Fibroblast of peridontal ligament (primary cell): Measurements from ENCODE around the gene ADAM22.
"Not testable (repeated sequence)": the region's sequence is repeated elsewhere in the genome, so short reads cannot be mapped to it uniquely, and the experiment has no call there.

Experiments used
- DNase-seq: peaks from one replicate; pipeline ENCODE4 v3.0.0-alpha.2; 2010; ENCODE audit errors: extremely low read depth

The ADAM22 gene

DNA sequence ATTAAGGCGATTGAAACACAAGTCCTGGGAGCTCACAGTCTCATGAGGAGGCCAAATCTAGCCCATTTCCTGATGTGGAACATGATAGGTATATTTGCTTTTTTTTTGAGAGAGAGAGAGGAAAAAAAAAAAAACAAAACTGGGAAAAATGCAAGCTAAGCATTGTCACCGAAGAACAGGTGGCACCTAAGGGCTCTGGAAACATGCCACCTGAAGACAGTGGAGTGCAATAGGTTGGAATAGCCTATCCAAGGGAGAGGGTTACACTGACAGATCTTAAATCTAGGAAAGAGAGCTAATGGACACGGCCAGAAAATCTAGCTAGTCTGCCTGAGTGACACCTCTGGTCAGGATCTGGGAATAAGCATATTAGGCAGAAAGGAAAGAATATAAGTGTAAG, 175.6 kb downstream of the ADAM22 start:
- DNase-seq, result no peak

DNA sequence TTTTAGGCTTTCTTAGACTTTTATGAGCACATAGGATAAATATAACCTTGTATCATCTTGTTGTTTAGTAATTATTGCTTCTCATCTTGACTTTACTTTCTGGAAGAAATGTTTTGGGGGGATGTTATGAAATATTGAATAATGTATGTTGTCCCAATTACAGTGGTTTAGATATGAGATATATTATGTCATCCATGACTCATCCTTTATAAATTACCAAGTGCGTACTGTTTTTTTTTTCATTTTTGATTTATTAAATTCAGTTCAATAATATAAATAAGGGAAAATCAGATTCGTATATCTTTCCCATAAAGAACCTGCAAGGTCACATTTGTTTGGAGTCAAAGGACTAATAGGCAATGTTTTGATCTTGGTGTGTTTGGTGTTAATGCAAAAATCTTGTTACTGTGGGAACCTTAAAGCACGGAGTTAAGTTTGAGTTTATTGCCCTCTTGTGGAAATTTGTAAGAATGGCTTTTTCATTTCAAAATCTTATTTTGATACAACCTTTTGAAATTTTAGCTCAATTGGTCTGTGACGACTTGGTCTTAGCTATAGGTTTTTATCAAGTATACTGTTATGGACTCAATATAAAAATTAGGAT, 177.2 kb downstream of the ADAM22 start:
- peak; percentile 71 for DNase-seq

DNA sequence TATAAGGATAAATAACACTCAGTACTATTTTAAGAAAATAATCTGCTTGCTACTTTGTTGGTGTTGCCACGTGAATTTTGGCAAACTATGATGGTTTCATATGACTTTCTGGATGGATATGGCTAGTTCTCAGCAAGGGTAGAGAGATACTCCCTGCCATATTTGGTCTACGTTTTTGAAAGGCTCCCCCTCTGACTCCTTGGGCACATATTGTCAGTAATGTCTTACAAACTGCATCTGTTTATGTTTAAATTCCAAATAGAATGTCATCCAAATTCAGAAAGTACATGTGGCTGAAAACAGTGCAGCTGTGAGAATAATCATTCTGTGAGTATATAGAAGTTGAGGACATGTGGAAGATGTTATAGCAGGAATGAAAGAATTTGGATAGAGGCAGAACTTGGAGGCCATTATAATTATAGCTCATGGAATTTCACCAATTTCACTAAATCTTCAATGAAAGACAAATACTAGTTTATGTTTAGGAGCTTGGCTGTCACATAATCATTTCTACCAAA, 178.0 kb downstream of the ADAM22 start:
- peak; percentile 46 for DNase-seq

DNA sequence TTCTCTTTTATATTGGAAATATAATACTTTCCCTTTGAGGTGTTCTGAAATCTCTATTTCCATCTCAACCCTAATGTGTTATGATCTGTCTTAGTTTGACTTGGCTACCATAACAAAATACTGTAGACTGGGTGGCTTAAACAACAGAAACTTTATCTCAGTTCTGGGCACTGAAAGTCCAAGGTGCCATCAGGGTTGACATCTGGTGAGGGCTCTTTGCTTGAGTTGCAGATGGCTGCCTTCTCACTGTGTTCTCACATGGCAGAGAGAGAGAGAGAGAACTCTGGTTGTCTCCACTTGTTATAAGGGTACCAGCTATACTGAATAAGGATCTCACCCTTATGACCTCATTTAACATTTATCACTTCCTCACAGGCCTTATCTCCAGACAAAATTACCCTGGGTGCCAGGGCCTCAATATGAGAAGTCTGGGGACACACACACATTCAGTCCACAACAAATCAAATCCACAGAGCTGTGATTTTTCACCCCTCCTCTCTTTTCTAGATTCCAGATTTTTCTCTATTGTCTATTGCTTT, 181.3 kb downstream of the ADAM22 start:
- no peak for DNase-seq

DNA sequence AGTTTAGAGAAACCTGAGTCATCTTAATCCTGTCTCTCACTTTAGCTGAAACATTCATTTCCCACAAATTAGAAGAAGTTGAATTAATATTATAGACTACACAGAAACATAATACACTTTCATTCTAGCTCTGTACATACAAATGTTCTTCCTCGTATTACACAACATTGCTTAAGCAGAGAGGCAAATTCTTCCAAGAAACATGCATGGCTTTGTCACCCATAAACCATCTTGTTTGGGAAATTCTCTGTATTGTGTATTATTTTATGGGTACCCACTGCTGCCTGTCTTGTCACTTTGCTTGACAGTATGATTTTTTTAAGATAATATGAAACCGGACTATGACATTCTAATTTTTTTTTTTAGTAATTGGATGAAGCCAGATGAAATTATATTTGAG, 181.8 kb downstream of the ADAM22 start:
- DNase-seq, result peak; percentile 2

DNA sequence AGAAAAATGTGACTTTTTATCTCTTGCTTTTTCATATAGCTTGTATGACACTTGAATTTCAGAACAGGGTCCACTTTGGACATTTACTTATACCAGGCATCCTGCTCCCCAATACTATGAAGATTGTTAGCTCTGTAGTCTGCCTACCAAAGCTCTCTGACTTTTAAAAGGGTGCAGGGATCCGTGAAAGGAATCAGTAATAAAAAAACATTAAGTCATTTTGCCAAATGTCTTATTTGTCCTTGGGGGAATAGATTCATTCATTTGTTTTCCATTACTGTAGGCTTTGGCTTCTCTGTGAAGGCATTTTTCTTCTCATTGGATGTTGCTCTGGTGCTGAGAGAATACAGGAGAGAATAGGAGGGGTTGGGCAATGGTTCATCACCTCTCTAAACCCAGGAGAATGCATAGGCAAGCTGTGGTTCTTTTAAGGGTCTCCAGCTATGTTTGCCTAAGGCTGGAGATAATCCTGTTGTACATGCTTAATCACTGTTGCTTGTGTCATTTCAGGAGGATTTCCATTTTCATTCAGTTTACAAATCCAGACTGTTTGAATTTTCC, 182.3 kb downstream of the ADAM22 start:
- no peak for DNase-seq

DNA sequence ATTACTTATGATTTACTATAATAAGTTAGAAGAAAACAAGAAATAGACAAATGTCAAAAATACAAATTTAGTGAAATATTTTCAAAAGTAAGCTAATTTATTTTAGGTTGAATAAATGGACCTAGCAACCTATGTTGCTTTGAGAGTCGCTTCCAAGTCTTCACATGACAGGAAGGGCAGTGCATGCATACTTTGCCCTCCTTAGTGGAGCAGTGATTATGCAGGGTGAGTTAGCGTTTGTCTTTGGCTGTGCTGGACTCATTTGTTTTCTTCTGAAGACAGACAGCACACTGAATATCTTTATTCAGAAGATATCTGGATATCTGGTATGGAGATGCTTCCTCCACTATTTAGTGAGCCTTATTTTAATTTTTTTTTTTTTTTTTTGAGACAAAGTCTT, 183.3 kb downstream of the ADAM22 start:
- DNase-seq, result no peak

DNA sequence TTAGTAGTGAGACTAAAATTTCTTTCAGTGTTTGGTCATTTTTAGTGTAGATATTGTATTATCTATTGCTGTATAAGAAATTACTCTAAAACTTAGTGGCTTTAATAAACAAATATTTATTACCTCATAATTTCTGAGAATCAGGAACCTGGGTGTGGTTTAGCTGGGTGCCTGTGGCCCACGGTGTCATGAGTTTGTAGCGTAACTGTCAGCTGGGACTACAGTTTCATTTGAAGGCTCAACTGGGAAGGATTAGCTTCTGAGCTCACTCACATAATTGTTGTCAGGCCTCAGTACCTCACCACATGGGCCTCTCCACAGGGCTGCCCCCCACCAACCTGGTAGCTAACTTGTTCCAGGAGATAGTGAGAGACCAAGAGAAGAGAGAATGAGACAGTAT, 187.3 kb downstream of the ADAM22 start:
- no peak for DNase-seq

DNA sequence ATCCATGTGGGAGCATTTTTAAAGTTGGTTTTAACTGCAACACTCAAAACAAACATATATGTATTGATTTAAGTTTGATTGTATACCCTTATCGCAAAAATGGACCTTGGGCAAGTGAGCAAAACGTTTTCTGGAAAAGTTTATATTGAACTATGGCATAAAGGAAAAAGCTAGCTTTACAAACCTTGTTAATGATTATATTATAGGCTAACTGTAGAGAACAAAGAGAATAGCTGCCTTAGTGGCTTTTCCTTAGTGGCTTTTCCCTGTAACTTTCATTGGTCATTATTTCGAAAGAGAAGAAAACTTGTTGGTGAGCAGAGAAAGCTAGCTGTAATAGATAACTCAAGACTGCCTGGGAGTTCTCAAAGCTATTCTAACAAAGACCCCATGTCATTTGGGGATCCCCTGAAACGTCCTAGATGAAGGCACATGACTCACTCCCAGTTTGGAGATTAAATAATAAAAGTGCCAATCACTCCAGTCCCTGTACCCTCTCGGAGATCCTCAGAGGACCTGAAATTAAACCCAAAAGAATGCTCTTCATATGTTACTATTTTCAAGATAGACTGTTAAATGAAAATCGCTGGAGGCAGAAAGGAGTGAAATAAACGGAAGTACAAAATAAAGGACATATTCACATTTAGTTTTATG, 193.7 kb downstream of the ADAM22 start:
- no peak for DNase-seq

DNA sequence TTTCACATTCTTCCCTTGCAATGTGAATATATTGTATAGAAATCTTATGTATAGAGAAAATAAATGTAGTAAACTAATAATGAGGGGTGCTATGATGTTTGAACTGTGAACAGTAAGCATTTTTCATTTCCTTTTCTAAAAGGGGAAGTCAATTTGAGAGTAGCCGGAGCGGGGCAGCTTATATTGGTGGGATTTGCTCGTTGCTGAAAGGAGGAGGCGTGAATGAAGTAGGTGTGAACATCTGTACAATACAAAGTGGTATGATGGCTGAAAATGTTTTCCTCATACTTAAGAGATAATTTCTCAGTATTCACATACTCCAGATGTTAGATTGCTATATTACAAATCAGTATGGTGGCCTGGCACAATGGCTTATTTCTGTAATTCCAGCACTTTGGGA, 198.7 kb downstream of the ADAM22 start:
- DNase-seq, result no peak

DNA sequence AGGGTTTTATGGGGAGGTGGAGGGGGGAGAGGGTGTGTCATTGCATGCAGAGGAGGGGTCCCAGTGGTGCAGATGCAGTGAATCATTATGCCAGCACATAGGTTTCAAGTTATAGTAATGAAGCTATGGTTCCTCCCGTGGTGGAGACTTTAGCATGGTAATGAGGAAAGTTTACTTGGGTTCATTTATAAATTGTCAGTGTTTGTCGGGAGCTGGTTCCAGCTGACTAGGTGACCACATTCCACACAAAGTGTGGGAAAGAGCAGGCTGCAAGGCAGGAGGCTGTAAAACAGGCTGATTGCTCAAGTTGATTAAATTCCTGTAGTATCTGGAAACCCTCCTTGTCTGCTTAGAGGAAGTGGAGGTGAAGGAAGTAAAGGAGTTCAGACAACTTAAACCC, 206.9 kb downstream of the ADAM22 start:
- no peak for DNase-seq

DNA sequence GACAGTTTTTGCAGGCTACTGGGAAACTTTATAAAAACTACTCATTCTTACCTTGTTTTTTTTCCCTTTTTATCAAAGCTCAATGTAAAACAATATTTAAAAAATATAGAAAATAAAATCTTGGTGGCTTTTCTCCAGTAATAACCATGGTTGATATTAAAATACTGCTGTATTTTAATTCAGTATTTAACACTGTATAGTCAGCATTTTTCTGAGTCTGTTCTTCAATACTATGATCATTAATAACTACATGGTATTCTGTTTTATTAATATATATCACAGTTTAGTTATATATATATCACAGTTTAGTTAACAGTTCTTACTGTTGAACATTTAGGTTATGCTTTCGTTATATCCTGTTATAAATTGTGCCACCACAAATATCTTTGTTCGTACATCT, 207.4 kb downstream of the ADAM22 start:
- no peak for DNase-seq

DNA sequence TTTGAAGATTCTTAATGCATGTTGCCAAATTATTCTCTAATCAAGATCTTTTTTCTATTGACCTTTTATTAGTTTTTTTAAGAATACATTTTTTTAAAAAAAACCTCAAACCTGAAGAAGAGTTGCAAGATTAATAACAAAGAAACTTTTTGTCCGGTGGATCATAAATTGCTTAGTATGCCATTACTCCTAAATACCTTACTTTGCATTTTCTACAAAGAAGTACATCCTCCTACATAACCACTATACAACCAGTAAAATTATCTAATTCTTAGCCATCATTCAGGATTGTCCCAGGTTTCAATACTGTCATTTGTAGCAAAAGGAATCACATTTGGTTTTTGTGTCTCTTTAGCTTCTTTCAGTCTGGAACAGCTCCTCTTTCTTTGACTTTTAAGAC, 207.9 kb downstream of the ADAM22 start:
- DNase-seq, result no peak

DNA sequence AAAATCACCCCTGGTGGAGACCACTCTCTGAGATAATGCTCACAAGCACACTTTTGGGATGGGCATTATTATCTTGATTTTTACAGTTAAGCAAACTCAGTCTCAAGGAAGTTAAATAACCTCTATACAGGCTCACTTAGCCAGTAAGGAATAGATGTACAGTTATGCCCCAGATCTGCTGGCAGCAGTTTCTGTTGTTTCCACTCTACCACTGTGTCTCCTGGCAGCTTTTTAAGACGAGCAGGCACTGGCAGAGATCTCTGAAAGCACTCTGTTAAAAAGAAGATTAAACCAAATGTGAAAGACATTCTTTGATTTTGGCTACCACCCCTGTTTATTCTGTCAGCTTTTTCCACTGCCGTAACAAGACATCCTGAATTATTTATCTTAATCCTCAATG, 212.6 kb downstream of the ADAM22 start:
- no peak for DNase-seq

DNA sequence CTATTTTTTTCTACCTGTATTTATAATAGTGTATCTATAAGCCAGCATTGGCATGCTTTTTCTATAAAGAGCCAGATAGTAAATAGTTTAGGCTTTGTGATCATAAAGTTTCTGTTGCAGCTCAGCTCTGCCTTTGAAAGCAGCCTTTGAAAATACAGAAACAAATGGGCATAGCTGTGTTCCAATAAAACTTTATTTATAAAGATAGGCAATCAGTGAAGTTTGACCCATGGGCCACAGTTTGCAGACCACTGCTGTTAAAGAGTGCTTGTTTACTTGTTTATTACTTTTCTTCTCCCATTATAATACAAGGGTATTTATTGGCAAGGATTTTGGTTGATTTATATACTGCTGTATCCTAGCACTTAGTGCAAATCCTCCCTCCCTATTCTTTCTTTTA, 213.3 kb downstream of the ADAM22 start:
- DNase-seq, result no peak

DNA sequence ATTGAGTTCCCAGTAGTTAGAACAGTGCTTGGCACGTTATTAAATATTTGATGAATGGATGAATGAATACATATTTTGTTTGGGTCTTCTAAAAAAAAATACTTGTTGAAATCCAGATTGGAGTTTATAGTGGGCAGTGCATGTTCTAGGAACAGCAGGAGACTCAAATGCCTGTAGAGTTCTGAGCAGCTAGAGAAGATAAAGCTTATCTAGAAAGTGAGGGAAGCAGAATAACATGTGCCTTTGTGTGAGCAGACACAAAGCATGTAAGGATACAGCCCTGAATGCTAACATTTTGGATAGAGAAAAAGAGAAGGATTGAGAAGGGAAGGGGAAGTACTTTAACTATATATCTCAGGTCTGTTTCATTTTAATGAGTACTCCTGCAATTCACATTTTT, 213.9 kb downstream of the ADAM22 start:
- no peak for DNase-seq

DNA sequence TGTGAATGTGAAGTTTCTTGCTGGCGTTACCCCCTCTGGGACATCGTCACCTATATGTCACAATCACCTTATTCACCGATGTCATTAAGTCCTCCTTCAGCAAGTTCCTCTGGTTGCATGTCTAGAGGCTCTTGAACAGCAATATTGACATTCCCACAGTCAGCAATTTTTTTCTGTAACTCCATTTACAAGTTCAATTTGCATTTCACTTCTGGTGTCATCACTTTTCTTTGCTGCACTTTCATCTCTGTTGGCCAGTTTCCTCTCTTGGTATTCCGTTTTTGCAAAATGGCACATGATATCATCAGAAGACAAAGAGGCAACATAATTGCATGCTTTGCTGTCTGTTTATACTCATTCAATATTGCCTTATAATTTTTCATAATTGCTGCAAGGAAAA, 216.0 kb downstream of the ADAM22 start:
- DNase-seq, result no peak

DNA sequence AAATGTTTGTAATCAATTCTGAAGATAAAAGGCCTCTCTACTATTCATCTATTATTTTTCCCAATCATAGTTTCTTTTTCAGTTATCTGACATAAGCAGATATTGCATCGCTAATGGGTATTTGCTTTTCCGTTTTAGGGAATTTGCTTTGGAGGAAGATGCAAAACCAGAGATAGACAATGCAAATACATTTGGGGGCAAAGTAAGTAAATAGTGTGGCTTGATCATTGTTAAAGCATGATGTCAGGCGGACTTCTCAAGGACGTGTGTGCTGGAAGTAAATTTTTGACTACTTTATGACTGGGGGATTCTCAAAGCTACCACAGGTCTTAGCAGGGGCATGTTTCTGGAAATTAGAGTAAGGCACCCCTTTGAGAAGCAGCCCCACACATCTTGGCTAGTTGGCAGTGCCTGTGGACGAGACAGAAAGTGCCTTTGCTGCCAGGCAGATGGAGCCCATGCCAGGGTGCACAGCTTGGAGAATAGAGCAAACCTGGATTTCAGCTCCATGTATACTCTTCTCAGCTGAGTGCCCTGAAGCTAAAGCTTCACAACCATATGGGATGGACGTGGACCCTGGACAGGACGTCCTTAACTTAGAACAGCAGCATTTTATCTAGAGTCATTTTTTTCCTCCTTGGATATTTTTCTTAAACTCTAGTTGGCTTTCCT, 217.2 kb downstream of the ADAM22 start:
- DNase-seq, result no peak

DNA sequence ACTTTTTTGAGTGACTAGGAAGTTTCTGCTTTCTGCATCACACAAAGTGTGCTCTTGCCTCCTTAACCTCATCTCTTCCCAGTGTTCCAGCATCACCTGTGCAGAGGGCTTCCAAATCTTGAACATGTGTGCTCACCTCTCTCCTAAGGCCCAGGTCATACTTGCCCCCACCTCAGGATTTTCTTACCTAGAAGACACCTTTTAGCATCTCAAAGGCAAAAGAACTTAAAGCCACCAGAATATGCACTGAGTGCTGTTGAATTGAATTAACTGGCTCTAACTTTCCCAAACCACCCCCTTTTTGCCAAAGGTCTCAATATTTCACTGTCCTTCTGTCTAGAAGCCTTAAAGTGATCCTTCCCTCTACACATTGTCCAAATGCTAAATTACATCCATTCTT, 219.3 kb downstream of the ADAM22 start:
- no peak for DNase-seq

DNA sequence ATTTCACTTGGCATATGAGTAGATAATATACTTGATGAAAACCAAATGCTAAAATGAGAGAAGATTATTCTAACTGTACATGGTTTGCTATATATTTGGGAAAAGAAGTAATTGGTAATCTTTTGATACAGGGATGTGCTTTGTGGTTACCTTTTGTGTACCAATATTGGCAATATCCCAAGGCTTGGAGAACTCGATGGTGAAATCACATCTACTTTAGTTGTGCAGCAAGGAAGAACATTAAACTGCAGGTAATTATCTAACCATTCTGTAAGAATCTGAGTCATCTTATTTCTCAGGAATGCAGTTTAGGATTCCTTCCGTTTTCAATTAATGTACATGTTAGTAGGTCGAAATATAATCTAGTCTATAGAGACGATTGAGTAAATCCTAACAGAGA, 221.7 kb downstream of the ADAM22 start:
- DNase-seq, result no peak

DNA sequence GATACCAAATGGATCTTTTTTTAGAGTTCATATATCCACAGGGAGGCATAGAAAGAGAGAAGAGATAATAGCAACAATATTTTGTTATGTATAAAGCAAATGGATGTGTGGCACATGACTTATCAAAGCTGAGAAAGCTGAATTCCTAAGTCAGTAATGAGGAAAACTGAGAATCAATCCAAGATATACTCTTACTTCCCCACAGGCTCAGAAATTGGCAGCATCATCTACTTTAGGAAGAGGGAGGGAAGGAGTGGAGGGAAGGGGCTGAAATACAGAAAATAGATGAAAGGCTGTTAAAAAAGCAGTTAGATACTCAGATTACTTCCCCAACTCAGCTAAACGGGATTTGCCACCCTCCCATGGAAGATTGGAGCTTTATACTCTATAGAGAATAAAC, 222.3 kb downstream of the ADAM22 start:
- no peak for DNase-seq

DNA sequence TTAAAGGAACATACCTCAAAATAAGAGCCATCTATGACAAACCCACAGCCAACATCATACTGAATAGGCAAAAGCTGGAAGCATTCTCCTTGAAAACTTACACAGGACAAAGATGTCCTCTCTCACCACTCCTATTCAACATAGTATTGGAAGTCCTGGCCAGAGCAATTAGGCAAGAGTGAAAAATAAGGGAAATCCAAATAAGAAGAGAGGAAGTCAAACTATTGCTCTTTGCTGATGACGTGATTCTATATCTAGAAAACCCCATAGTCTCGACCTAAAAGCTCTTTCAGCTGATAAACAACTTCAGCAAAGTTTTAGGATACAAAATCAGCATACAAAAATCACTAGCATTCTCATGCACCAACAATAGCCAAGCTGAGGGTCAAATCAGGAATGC, 225.7 kb downstream of the ADAM22 start:
- not testable (repeated sequence) for DNase-seq

DNA sequence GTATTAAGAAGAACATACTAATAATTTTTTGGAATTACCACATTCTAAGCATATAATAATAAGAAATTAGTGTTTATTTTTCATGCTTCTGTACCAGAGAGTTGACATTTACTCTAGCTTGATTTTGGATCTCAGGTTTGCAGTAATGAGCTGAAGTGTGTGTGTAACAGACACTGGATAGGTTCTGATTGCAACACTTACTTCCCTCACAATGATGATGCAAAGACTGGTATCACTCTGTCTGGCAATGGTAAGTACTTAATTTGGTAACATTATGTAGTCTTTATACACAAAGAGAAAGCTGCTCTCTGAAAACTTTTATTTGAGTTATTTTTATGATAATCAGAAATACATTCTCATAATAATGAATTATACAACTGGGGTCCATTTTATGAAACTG, 231.6 kb downstream of the ADAM22 start:
- no peak for DNase-seq
